HCT116 (cell line): Measurements from ENCODE around the gene MAP3K3. TPM values are rescaled to one million over a fixed set of nuclear protein-coding genes. Genes with fewer than 3 reads are reported as not detected.

Experiments used
- ATAC-seq: fragments of 200-7000 bp; cut with Tn5 transposase; 2 replicates; pipeline ENCODE4 v1.9.1; 2020; ENCODE audit warnings: mild to moderate bottlenecking, moderate library complexity
- BruUV-seq: library from RNA; stranded (reverse); fragments of 400-500 nt; replicated peaks from 2 replicates; lab custom pipeline; 2021; lab: Mats Ljungman, UMichigan
- CTCF ChIA-PET: fragments of 300-600 bp; sonication (Branson Sonifier 250); formaldehyde crosslinking; loops from one replicate; lab custom pipeline; 2021; ENCODE audit warnings: antibody characterized with exemption; lab: Charles Lee
- POLR2A ChIA-PET: fragments of 300-600, 350-600 bp; sonication (Branson Sonifier 250); formaldehyde crosslinking; loops from one replicate; lab custom pipeline; 2021; ENCODE audit warnings: antibody characterized with exemption; lab: Charles Lee
- RAD21 ChIA-PET, 2 experiments: fragments of 300-600 bp; sonication (Branson Sonifier 250); formaldehyde crosslinking; loops; one replicate each; lab custom pipeline; 2023; ENCODE audit warnings: low total read pairs in 2 of 2; ENCODE audit not compliant: uncharacterized antibody in 2 of 2, unreplicated experiment in 2 of 2, low non-redundant PET in 1 of 2; lab: Charles Lee
- DNase-seq: peaks from one replicate; pipeline ENCODE4 v3.0.0-alpha.2; 2010; ENCODE audit warnings: low read depth, low spot score
- H2AFZ ChIP-seq: fragments of 200-600 bp; shearing (Covaris generic), sonication (generic); 2 replicates; pipeline ENCODE4 v1.6.1; 2017; ENCODE audit warnings: low read depth, mixed run types, mixed read lengths, antibody characterized with exemption, low read length; ENCODE audit not compliant: poor library complexity, severe bottlenecking
- H3K27ac ChIP-seq: 2 replicates; pipeline ENCODE4 v1.5.1; 2012; ENCODE audit warnings: low read depth, low read length
- H3K27me3 ChIP-seq: fragments of 200-600 bp; sonication (generic); 2 replicates; pipeline ENCODE4 v1.6.1; 2016; ENCODE audit warnings: mixed run types, low read length, mixed read lengths; ENCODE audit not compliant: insufficient read depth
- H3K36me3 ChIP-seq, 2 experiments: fragments of 200-500 bp in 1 of 2; fragments of 200-600 bp in 1 of 2; sonication (Bioruptor generic) in 1 of 2; sonication (generic) in 1 of 2; 2 replicates each; pipeline versions ENCODE4 v1.5.1 to v1.6.1; 2014 to 2016; ENCODE audit warnings: low read length in 2 of 2, inconsistent platforms in 1 of 2, mixed read lengths in 1 of 2, mixed run types in 1 of 2; ENCODE audit not compliant: insufficient read depth in 2 of 2, control insufficient read depth in 1 of 2
- H3K4me1 ChIP-seq, 2 experiments: fragments of 200-600 bp in 1 of 2; sonication (generic) in 1 of 2; 2 replicates each; pipeline versions ENCODE4 v1.5.1 to v1.6.1; 2012 to 2017; ENCODE audit warnings: low read length in 2 of 2, inconsistent platforms in 1 of 2, mild to moderate bottlenecking in 1 of 2, mixed read lengths in 1 of 2, mixed run types in 1 of 2, moderate library complexity in 1 of 2; ENCODE audit not compliant: insufficient read depth in 2 of 2, control insufficient read depth in 1 of 2
- H3K4me2 ChIP-seq: fragments of 200-600 bp; sonication (generic); 2 replicates; pipeline ENCODE4 v1.6.1; 2017; ENCODE audit warnings: mixed run types, low read length, mixed read lengths
- H3K4me3 ChIP-seq, 2 experiments: fragments of 200-600 bp in 1 of 2; sonication (generic) in 1 of 2; replicated peaks in 1 of 2; 2 replicates each; pipeline ENCODE4 v1.5.1; 2011 to 2016; ENCODE audit warnings: low read length in 2 of 2, control low read depth in 1 of 2, low read depth in 1 of 2, mild to moderate bottlenecking in 1 of 2, mixed read lengths in 1 of 2, mixed run types in 1 of 2
- H3K79me2 ChIP-seq: fragments of 200-600 bp; sonication (generic); 2 replicates; pipeline ENCODE4 v1.6.1; 2017; ENCODE audit warnings: mild to moderate bottlenecking, mixed run types, low read length, moderate library complexity, mixed read lengths; ENCODE audit not compliant: insufficient read depth
- H3K9ac ChIP-seq: fragments of 200-600 bp; sonication (generic); 2 replicates; pipeline ENCODE4 v1.6.1; 2016; ENCODE audit warnings: low read length, mixed read lengths
- H3K9me2 ChIP-seq: fragments of 200-600 bp; sonication (generic), shearing (Covaris generic); 2 replicates; pipeline ENCODE4 v1.6.1; 2017; ENCODE audit warnings: mixed run types, mild to moderate bottlenecking, moderate library complexity; ENCODE audit not compliant: insufficient read depth
- H3K9me3 ChIP-seq, 2 experiments: fragments of 200-500 bp in 1 of 2; fragments of 200-600 bp in 1 of 2; sonication (Bioruptor generic) in 1 of 2; sonication (generic) in 1 of 2; 2 replicates each; pipeline ENCODE4 v1.6.1; 2014 to 2017; ENCODE audit warnings: low read length in 2 of 2, mixed read lengths in 2 of 2, inconsistent platforms in 1 of 2, low read depth in 1 of 2, mild to moderate bottlenecking in 1 of 2, mixed run types in 1 of 2, moderate library complexity in 1 of 2; ENCODE audit not compliant: control insufficient read depth in 1 of 2, insufficient read depth in 1 of 2
- H4K20me1 ChIP-seq: fragments of 200-600 bp; sonication (generic), shearing (Covaris generic); 2 replicates; pipeline ENCODE4 v1.6.1; 2017; ENCODE audit warnings: mixed run types, mild to moderate bottlenecking, moderate library complexity; ENCODE audit not compliant: insufficient read depth
- ATF3 ChIP-seq: IDR thresholded peaks from 2 replicates; pipeline ENCODE4 v1.6.1; 2012
- CBX3 ChIP-seq: IDR thresholded peaks from 2 replicates; pipeline ENCODE4 v1.6.1; 2012; ENCODE audit warnings: low read depth
- CEBPB ChIP-seq: IDR thresholded peaks from 2 replicates; pipeline ENCODE4 v1.6.1; 2012; ENCODE audit warnings: low read depth
- CTCF ChIP-seq, 3 experiments: fragments of 200-600 bp in 1 of 3; sonication (generic) in 1 of 3; IDR thresholded peaks in 2 of 3; conservative IDR thresholded peaks in 1 of 3; 2 replicates each; pipeline ENCODE4 v1.5.1; 2012 to 2017; ENCODE audit warnings: low read depth in 2 of 3, low read length in 2 of 3, antibody characterized with exemption in 1 of 3, borderline replicate concordance in 1 of 3, control low read depth in 1 of 3, mild to moderate bottlenecking in 1 of 3, mixed read lengths in 1 of 3, mixed run types in 1 of 3, moderate library complexity in 1 of 3; ENCODE audit not compliant: insufficient read depth in 1 of 3
- EGR1 ChIP-seq: IDR thresholded peaks from 2 replicates; pipeline ENCODE4 v1.6.1; 2012; ENCODE audit warnings: low read depth
- ELF1 ChIP-seq: IDR thresholded peaks from 2 replicates; pipeline ENCODE4 v1.6.1; 2012; ENCODE audit warnings: low read depth, borderline replicate concordance
- EZH2phosphoT487 ChIP-seq: fragments of 200-600 bp; IDR thresholded peaks from 2 replicates; pipeline ENCODE4 v1.6.1; 2018; ENCODE audit warnings: antibody characterized with exemption, borderline replicate concordance
- FOSL1 ChIP-seq: IDR thresholded peaks from 2 replicates; pipeline ENCODE4 v1.6.1; 2012; ENCODE audit warnings: low read depth
- POLR2AphosphoS5 ChIP-seq: IDR thresholded peaks from 2 replicates; pipeline ENCODE4 v1.6.1; 2011; ENCODE audit warnings: mild to moderate bottlenecking, low read depth, low read length, moderate library complexity
- RAD21 ChIP-seq: IDR thresholded peaks from 2 replicates; pipeline ENCODE4 v1.6.1; 2012; ENCODE audit warnings: low read depth, mild to moderate bottlenecking
- REST ChIP-seq: IDR thresholded peaks from 2 replicates; pipeline ENCODE4 v1.6.1; 2012; ENCODE audit warnings: low read depth
- SP1 ChIP-seq: IDR thresholded peaks from 2 replicates; pipeline ENCODE4 v1.6.1; 2012; ENCODE audit warnings: low read depth
- SRF ChIP-seq: IDR thresholded peaks from 2 replicates; pipeline ENCODE4 v1.6.1; 2012; ENCODE audit warnings: low read depth
- TCF7L2 ChIP-seq: IDR thresholded peaks from 2 replicates; pipeline ENCODE4 v1.7.0; 2011; ENCODE audit warnings: borderline replicate concordance, inconsistent platforms; ENCODE audit not compliant: insufficient read depth, insufficient read length; ENCODE audit errors: extremely low read depth
- YY1 ChIP-seq: IDR thresholded peaks from 2 replicates; pipeline ENCODE4 v1.6.1; 2011; ENCODE audit warnings: low read length, low read depth, moderate library complexity, mild to moderate bottlenecking; ENCODE audit not compliant: insufficient replicate concordance; ENCODE audit errors: extremely low read depth
- ZBTB33 ChIP-seq: IDR thresholded peaks from 2 replicates; pipeline ENCODE4 v1.6.1; 2011; ENCODE audit warnings: mild to moderate bottlenecking, low read length, moderate library complexity; ENCODE audit not compliant: insufficient replicate concordance; ENCODE audit errors: extremely low read depth
- ZFX ChIP-seq: fragments of 450-650 bp; IDR thresholded peaks from 2 replicates; pipeline ENCODE4 v1.6.1; 2017
- ZNF274 ChIP-seq: fragments of 200-500 bp; sonication (Bioruptor generic); IDR thresholded peaks from 2 replicates; pipeline ENCODE4 v1.6.1; 2014; ENCODE audit warnings: mild to moderate bottlenecking, low read depth, low read length, inconsistent platforms
- intact Hi-C: fragments of 100-400 bp; cut with micrococcal nuclease; formaldehyde crosslinking; loops from 2 replicates; pipeline ENCODE4 v1.10.0; 2022
- total RNA-seq: library from RNA; stranded (reverse); gene quantifications from one replicate; pipeline ENCODE4 v1.2.1, GENCODE V29; 2021; ENCODE audit not compliant: unreplicated experiment

Gene MAP3K3
- total RNA-seq, 1 experiment from 2014 or later: 18.5 TPM

GRCh38 chr17:63718988-63719387 lies 96.8 kb downstream of the MAP3K3 start:
- Histone ChIP-seq H2AFZ (no peak overlapping the region), H3K4me3 (no peak overlapping the region), H4K20me1 (no peaks in the 10 kb centered on the region), H3K4me1 (no peaks in the 10 kb centered on the region), H3K4me2 (no peak overlapping the region), H3K9me2 (no peaks in the 10 kb centered on the region), H3K9ac (no peak overlapping the region), H3K27me3 (no peaks in the 10 kb centered on the region), H3K9me3 (no peaks in the 10 kb centered on the region), H3K27ac (no peak overlapping the region), H3K79me2 (no peaks in the 10 kb centered on the region), H3K36me3 (0 out of 4 replicates have a peak, but pooled peaks cover 0 to 5% of the 10 kb centered on the region in 2 experiments)
- ChIA-PET CTCF (no interaction called here), POLR2A (no interaction called here), RAD21 (no interaction called here)
- intact Hi-C loops: no loop called here
- TF ChIP-seq ELF1: no peak
- no peak for TF ChIP-seq ZFX
- no peak for TF ChIP-seq CBX3
- TF ChIP-seq ZBTB33: no peak
- TF ChIP-seq REST: no peak
- TF ChIP-seq SRF: no peak
- no peak for TF ChIP-seq CEBPB
- no peak for TF ChIP-seq EGR1
- no peak for TF ChIP-seq CTCF (IDR thresholded peaks at IDR 0.05 in 2 of 3, conservative IDR thresholded peaks at IDR 0.05 in 1 of 3; ENCODE audit: borderline replicate concordance in 1 of 3, insufficient read depth in 1 of 3, low read depth in 2 of 3, low read length in 2 of 3)
- TF ChIP-seq ATF3: no peak
- no peak for TF ChIP-seq RAD21
- no peak for TF ChIP-seq POLR2AphosphoS5
- TF ChIP-seq TCF7L2: no peak
- no peak for TF ChIP-seq SP1
- no peak for TF ChIP-seq YY1
- no peak for TF ChIP-seq FOSL1
- no peak for TF ChIP-seq ZNF274
- TF ChIP-seq EZH2phosphoT487: no peak
- ATAC-seq (no peak), DNase-seq (no peak)
- BruUV-seq: no TSS peak
